GM21825 (cell line): ENCODE results near the gene TARBP2.
A peak's percentile ranks its signal among the peaks of the same experiment; 100 is the strongest.
"Not testable (repeated sequence)": the region's sequence is repeated elsewhere in the genome, so short reads cannot be mapped to it uniquely, and the experiment has no call there.

ENCODE experiments used
- ATAC-seq: cut with Tn5 transposase; IDR thresholded peaks from one replicate; pipeline ENCODE4 v1.9.1; 2021; ENCODE audit warnings: mild to moderate bottlenecking, moderate library complexity; ENCODE audit not compliant: unreplicated experiment

TARBP2 gene

GRCh38 chr12:53510181-53510812, 9.2 kb downstream of the TARBP2 start:
- no peak for ATAC-seq

- no peak for ATAC-seq
Measured at GRCh38 chr12:53513712-53514410, 12.8 kb downstream of the TARBP2 start.

- ATAC-seq: no peak
Measured at GRCh38 chr12:53514628-53515290, 13.7 kb downstream of the TARBP2 start.

GRCh38 chr12:53515291-53515680, 14.2 kb downstream of the TARBP2 start:
- no peak for ATAC-seq

DNA sequence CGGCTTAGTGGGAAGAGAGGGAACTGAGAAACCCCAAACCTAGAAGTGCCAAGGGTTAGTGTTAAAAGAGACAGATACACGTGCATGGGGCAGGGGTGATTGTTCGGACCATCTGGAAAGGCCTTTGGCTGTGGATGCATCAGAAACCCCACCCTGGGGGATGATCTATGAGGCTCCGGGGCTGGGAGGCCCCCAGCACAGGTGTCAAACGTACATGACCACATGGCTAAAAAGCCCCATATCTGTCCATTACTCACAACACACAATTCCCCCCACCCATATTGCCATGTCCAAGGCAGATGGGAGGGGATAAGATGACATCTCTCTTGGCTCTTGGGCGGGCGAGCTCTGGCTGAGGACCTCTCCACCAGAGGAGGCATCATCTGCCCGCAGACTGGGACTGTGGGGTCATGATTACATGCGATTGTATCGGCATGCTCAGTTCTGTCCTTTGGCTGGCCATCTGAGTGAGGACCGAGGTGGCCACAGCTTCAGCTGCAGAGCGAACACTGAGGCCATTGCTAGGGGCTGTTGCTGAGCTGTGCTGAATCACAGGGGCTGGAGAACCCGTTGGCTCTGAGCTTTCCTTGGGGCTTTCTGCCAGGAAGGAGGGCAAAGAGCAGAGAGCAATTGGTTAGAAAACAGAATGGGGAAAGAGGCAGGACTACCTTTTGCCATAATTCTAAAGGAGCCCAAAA, 15.8 kb downstream of the TARBP2 start:
- no peak for ATAC-seq

DNA sequence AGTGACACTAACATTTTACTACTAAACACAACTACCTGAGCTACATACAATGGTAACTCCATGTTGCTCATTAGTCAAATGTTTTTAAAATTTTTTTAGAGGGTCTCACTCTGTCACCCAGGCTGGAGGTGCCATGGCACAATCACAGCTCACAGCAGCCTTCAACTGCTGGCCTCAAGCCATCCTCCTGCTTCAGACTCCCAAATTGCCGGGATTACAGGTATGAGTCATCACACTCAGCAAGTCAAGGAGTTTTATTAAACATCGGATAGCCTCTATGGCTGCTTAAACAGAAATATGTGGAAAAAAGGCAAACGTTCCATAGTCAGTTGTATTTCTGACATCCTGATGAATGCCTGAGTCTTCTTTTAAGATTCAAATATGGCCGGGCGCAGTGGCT, 17.3 kb downstream of the TARBP2 start:
- ATAC-seq: no peak

- ATAC-seq: no peak
Measured at GRCh38 chr12:53523131-53523530, 22.0 kb downstream of the TARBP2 start.

- no peak for ATAC-seq
Measured at GRCh38 chr12:53524476-53524875, 23.4 kb downstream of the TARBP2 start.

DNA sequence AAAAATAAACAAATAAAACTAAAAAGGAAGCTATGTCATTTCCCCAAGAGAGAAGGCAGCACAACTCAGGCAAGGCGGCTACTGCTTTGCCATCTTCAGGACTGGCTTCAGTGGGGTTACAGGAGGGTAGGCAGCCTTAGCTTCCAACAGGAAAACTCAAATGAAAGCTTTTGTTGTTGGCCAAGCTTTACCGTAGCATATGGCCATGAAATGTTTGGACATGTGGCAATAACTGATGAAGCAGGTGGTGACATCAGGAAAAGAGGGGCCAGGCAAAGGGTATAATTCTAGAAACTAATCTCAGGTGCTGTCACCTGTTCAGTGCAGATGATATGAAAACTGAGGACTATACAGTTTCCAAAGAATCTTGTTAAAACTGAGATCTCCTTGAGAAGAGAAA, 29.0 kb downstream of the TARBP2 start:
- ATAC-seq: no peak

GRCh38 chr12:53530920-53531319, 29.8 kb downstream of the TARBP2 start:
- no peak for ATAC-seq

DNA sequence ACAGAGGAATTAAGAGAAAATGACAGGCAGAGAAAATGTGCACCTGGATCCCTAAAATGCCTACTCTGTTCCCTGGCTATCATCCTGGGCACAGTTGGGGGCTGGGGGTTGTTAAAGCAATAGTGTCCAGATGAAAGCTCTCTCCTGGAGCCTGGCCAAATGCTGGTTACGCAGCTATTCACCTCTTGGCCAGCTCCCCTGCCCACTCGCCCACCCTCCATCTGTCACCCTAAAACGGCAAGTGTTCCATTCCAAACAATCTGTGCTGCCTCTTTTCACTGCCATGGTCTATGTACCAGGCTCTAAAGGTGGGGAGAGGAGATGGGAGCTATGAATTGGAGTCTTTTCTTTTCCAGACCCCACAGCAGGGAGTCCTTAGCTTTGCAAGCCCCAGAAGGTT, 30.9 kb downstream of the TARBP2 start:
- no peak for ATAC-seq

- ATAC-seq: no peak
Measured at GRCh38 chr12:53532524-53533445, 31.7 kb downstream of the TARBP2 start.

DNA sequence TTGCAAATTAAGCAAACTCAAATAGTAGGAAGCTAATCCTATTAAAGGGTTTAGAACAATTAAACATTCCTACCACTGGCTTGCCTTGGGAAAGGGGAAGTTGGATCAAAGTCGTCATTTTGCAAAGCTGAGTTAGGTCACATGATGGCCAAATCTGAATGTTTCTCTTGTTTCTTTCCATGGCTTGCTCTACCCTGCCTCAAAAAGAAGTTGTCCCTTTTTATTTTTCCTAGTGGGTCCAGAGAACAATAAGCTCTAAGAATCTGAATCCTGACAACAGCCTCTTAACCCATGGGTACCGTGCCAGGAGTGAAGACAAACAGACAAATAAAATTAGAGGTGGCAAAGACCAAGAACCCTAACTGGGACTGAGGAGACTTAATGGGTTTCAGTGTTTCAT, 32.4 kb downstream of the TARBP2 start:
- no peak for ATAC-seq

GRCh38 chr12:53536962-53537361, 35.9 kb downstream of the TARBP2 start:
- ATAC-seq: no peak

DNA sequence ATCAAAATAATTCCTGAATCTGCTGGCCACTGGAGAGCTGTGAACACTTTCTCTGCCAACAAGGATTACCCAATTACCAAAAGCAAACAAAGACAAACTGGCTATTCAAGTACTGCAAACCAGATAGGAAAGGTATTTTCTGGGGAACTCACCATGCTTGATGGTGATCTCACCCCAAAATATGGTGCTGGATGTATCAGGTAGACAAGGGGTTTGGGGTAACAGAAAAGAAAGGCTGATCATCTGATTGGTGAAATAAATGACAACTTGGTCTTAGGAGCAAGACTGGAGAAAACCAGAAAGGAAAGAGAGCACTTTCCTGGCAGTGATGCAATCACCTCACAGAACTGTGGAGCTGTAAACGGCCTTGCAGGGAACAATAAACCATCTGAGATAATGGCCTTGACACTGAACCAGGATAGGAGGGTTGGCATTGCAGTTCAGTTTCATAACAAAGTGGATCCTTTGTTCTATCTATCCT, 37.2 kb downstream of the TARBP2 start:
- ATAC-seq: no peak

DNA sequence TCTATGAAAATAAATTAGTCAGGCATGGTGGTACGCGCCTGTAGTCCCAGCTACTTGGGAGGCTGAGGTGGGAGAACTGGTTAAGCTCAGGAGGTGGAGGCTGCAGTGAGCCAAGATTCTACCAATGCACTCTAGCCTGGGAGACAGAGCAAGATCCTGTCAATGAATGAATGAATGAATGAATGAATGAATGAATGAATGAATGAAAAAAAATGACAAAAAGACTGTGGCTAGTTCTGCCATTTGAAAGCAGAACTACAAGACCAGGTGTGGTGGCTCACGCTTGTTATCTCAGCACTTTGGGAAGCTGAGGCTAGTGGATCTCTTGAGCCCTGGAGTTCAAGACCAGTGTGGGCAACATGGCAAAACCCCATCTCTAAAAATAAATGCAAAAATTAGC, 38.4 kb downstream of the TARBP2 start:
- ATAC-seq: no peak

DNA sequence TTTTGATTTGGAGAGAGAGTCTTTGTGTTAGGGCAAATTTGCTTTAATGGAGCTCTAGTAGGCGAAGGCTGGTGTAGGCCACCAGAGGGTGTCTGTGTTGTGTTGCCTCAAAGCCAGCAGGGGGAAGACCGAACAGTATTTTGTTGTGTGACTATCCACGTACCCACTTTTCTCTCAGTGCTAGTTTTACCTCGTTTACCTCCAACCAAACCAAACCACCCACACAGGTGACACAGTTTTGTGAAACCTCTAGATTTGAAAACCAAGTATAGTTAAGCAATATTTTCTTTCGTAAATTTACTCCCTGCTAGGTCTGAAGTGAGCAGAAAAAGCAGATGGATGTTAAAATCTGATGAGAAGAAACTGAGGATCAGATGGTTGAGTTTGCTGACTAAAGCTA, 42.5 kb downstream of the TARBP2 start:
- peak; percentile 80 for ATAC-seq

DNA sequence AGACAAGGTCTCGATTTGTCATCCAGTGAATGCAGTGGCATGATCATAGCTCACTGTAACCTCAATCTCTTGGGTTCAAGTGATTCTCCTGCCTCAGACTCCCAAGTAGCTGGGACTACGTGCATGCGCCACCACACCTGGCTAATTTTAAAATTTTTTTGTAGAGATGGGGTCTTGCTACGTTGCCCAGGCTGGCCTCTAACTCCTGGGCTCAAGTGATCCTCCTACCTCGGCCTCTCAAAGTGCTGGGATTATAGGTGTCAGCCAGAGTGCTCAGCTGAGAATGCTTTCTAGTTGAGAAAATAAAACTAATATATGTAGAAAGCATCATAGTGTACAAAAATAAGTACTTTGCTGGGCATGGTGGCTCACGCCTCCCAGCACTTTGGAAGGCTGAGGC, 47.3 kb downstream of the TARBP2 start:
- not testable (repeated sequence) for ATAC-seq

GRCh38 chr12:53550131-53550530, 49.0 kb downstream of the TARBP2 start:
- ATAC-seq: not testable (repeated sequence)

GRCh38 chr12:53550595-53550994, 49.5 kb downstream of the TARBP2 start:
- ATAC-seq: no peak
